ENCODE results near the gene KCNN3.

Gene KCNN3

GRCh38 chr1:154760469-154760933 lies 109.6 kb downstream of the KCNN3 start:
- H3K27ac ChIP-seq = no peak overlapping the region
- no peak for TF ChIP-seq ZFX (IDR thresholded peaks at IDR 0.05)
- peak; percentile 89 for TF ChIP-seq CTCF (conservative IDR thresholded peaks at IDR 0.05)

DNA sequence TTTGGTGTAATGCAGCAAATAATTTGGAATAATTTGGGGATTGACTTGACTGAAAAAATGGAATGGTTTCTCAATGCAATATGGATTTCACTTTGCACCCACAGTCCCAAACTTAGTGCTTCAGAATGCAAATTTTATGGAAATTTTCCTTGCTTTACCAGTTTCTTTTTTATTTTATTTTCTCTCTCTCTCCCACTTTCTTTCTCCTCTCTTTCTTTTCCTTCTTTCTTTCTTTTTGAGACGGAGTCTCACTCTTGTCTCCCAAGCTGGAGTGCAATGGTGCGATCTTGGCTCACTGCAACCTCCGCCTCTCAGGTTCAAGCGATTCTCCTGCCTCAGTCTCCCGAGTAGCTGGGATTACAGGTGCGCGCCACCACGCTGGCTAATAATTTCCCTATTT lies 110.3 kb downstream of the KCNN3 start:
- TF ChIP-seq ZFX (IDR thresholded peaks at IDR 0.05) = no peak
- TF ChIP-seq CTCF (conservative IDR thresholded peaks at IDR 0.05) = no peak
- H3K27ac ChIP-seq = no peak overlapping the region

DNA sequence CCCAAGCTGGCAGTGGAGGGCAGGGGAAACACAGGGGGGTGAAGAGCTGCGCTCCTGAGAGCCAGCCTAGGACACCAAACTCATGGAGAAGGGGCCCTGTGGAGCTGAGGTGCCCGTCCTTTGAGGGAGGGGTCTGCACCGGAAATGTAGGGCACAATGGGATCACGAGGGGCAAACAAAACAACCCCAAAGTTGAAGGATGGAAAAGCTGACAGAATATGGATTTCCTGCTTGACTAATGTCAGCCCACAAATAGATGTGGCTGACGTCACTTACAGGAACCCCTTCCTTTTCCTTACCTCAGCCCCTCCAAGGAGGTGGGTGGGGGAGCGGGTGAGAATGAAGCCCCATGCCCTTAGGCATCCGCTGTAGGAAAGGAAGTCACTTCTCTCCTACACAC lies 110.9 kb downstream of the KCNN3 start:
- TF ChIP-seq CTCF (conservative IDR thresholded peaks at IDR 0.05) (no peak), ZFX (IDR thresholded peaks at IDR 0.05) (no peak)

GRCh38 chr1:154758346-154758745 lies 111.7 kb downstream of the KCNN3 start:
- TF ChIP-seq CTCF (conservative IDR thresholded peaks at IDR 0.05) (no peak), ZFX (IDR thresholded peaks at IDR 0.05) (no peak)

More for the DNA sequence above, 110.9 kb downstream of the KCNN3 start:
- H3K27ac ChIP-seq = no peak overlapping the region

GRCh38 chr1:154756793-154757548 lies 113.1 kb downstream of the KCNN3 start:
- TF ChIP-seq CTCF (conservative IDR thresholded peaks at IDR 0.05) = no peak
- TF ChIP-seq ZFX (IDR thresholded peaks at IDR 0.05) = no peak
- H3K27ac ChIP-seq = no peak overlapping the region

More at GRCh38 chr1:154758346-154758745, 111.7 kb downstream of the KCNN3 start:
- no peak overlapping the region for H3K27ac ChIP-seq

GRCh38 chr1:154755858-154756730 lies 114.0 kb downstream of the KCNN3 start:
- no peak overlapping the region for H3K27ac ChIP-seq
- TF ChIP-seq ZFX (IDR thresholded peaks at IDR 0.05) (no peak), CTCF (conservative IDR thresholded peaks at IDR 0.05) (no peak)

GRCh38 chr1:154753426-154753825 lies 116.7 kb downstream of the KCNN3 start:
- no peak overlapping the region for H3K27ac ChIP-seq
- TF ChIP-seq CTCF (conservative IDR thresholded peaks at IDR 0.05) (no peak), ZFX (IDR thresholded peaks at IDR 0.05) (no peak)
